ENCODE measurements around the gene VPS54.

GRCh38 chr2:63878486-63878885, 140.7 kb downstream of the VPS54 start:
- TF ChIP-seq, protein P1, sequence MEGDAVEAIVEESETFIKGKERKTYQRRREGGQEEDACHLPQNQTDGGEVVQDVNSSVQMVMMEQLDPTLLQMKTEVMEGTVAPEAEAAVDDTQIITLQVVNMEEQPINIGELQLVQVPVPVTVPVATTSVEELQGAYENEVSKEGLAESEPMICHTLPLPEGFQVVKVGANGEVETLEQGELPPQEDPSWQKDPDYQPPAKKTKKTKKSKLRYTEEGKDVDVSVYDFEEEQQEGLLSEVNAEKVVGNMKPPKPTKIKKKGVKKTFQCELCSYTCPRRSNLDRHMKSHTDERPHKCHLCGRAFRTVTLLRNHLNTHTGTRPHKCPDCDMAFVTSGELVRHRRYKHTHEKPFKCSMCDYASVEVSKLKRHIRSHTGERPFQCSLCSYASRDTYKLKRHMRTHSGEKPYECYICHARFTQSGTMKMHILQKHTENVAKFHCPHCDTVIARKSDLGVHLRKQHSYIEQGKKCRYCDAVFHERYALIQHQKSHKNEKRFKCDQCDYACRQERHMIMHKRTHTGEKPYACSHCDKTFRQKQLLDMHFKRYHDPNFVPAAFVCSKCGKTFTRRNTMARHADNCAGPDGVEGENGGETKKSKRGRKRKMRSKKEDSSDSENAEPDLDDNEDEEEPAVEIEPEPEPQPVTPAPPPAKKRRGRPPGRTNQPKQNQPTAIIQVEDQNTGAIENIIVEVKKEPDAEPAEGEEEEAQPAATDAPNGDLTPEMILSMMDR (IDR thresholded peaks at IDR 0.05) = no peak
- no peak for TF ChIP-seq POLR2A (IDR thresholded peaks at IDR 0.05)

All from tibial nerve (tissue), 3 donors.